ENCODE results near the gene TRIM34.
"Not testable (repeated sequence)": the region's sequence is repeated elsewhere in the genome, so short reads cannot be mapped to it uniquely, and the experiment has no call there.

The TRIM34 gene

GRCh38 chr11:5682890-5683441 lies 58.2 kb downstream of the TRIM34 start:
- H2AFZ ChIP-seq (ENCODE audit: low read depth, low read length); H3K27me3 ChIP-seq (ENCODE audit: insufficient read depth, low read length); H3K4me3 ChIP-seq (ENCODE audit: low read length); H3K4me1 ChIP-seq (ENCODE audit: insufficient read depth, low read length): not testable (repeated sequence)
- H3K9me3 ChIP-seq (ENCODE audit: low read length) = peaks cover 19% of the 10 kb centered on the region
- peaks cover 26% of the 10 kb centered on the region for H3K36me3 ChIP-seq (ENCODE audit: insufficient read depth, low read length)

GRCh38 chr11:5683620-5684019 lies 58.8 kb downstream of the TRIM34 start:
- not testable (repeated sequence) for H3K4me1 ChIP-seq (ENCODE audit: insufficient read depth, low read length); H3K27me3 ChIP-seq (ENCODE audit: insufficient read depth, low read length); H2AFZ ChIP-seq (ENCODE audit: low read depth, low read length)
- H3K36me3 ChIP-seq (ENCODE audit: insufficient read depth, low read length) = peaks cover 19% of the 10 kb centered on the region
- H3K9me3 ChIP-seq (ENCODE audit: low read length) = peaks cover 13% of the 10 kb centered on the region
- peak overlapping the region; percentile 13 for H3K4me3 ChIP-seq (ENCODE audit: low read length)

GRCh38 chr11:5684036-5684645 lies 59.3 kb downstream of the TRIM34 start:
- peaks cover 8% of the 10 kb centered on the region for H3K9me3 ChIP-seq (ENCODE audit: low read length)
- peaks cover 5% of the 10 kb centered on the region for H3K4me1 ChIP-seq (ENCODE audit: insufficient read depth, low read length)
- peak overlapping the region; percentile 89 for H2AFZ ChIP-seq (ENCODE audit: low read depth, low read length)
- H3K36me3 ChIP-seq (ENCODE audit: insufficient read depth, low read length) = peaks cover 14% of the 10 kb centered on the region
- H3K4me3 ChIP-seq (ENCODE audit: low read length) = peak overlapping the region; percentile 75
- no peaks in the 10 kb centered on the region for H3K27me3 ChIP-seq (ENCODE audit: insufficient read depth, low read length)

- Histone ChIP-seq H3K4me1 (ENCODE audit: insufficient read depth, low read length) (peaks cover 8% of the 10 kb centered on the region), H3K27me3 (ENCODE audit: insufficient read depth, low read length) (no peaks in the 10 kb centered on the region), H3K36me3 (ENCODE audit: insufficient read depth, low read length) (peaks cover 8% of the 10 kb centered on the region), H3K4me3 (ENCODE audit: low read length) (peak within 1 kb of the TSS; percentile 75), H3K9me3 (ENCODE audit: low read length) (peaks cover 5% of the 10 kb centered on the region), H2AFZ (ENCODE audit: low read depth, low read length) (peak within 1 kb of the TSS; percentile 89)
Measured at GRCh38 chr11:5684646-5685362, 60.0 kb downstream of the TRIM34 start, which contains the start of gene TRIM5. Gene TRIM5 (minus strand): TSS chr11:5685074. CDS start chr11:5680177, 4,897 bp downstream.

- peaks cover 18% of the 10 kb centered on the region for H3K4me1 ChIP-seq (ENCODE audit: insufficient read depth, low read length)
- H2AFZ ChIP-seq (ENCODE audit: low read depth, low read length) = no peak overlapping the region
- H3K36me3 ChIP-seq (ENCODE audit: insufficient read depth, low read length) = no peaks in the 10 kb centered on the region
- no peaks in the 10 kb centered on the region for H3K27me3 ChIP-seq (ENCODE audit: insufficient read depth, low read length)
- H3K9me3 ChIP-seq (ENCODE audit: low read length) = no peaks in the 10 kb centered on the region
- no peak overlapping the region for H3K4me3 ChIP-seq (ENCODE audit: low read length)
Measured at GRCh38 chr11:5686426-5686825, 61.6 kb downstream of the TRIM34 start.

GRCh38 chr11:5688482-5688881 lies 63.7 kb downstream of the TRIM34 start:
- Histone ChIP-seq H3K9me3 (ENCODE audit: low read length) (no peaks in the 10 kb centered on the region), H2AFZ (ENCODE audit: low read depth, low read length) (no peak overlapping the region), H3K4me3 (ENCODE audit: low read length) (no peak overlapping the region), H3K27me3 (ENCODE audit: insufficient read depth, low read length) (no peaks in the 10 kb centered on the region), H3K36me3 (ENCODE audit: insufficient read depth, low read length) (no peaks in the 10 kb centered on the region), H3K4me1 (ENCODE audit: insufficient read depth, low read length) (peaks cover 18% of the 10 kb centered on the region)

GRCh38 chr11:5689551-5689983 lies 64.8 kb downstream of the TRIM34 start, which contains the start of gene TRIM22:
Gene TRIM22 (plus strand): TSS chr11:5689790. CDS start chr11:5696233, 6,443 bp downstream.
- H3K4me1 ChIP-seq (ENCODE audit: insufficient read depth, low read length) = peaks cover 14% of the 10 kb centered on the region
- H3K36me3 ChIP-seq (ENCODE audit: insufficient read depth, low read length) = no peaks in the 10 kb centered on the region
- H3K27me3 ChIP-seq (ENCODE audit: insufficient read depth, low read length) = no peaks in the 10 kb centered on the region
- peak within 1 kb of the TSS; percentile 92 for H2AFZ ChIP-seq (ENCODE audit: low read depth, low read length)
- H3K9me3 ChIP-seq (ENCODE audit: low read length) = no peaks in the 10 kb centered on the region
- H3K4me3 ChIP-seq (ENCODE audit: low read length) = peak within 1 kb of the TSS; percentile 39

GRCh38 chr11:5690216-5690615 lies 65.4 kb downstream of the TRIM34 start:
- no peaks in the 10 kb centered on the region for H3K27me3 ChIP-seq (ENCODE audit: insufficient read depth, low read length)
- peak overlapping the region; percentile 92 for H2AFZ ChIP-seq (ENCODE audit: low read depth, low read length)
- no peaks in the 10 kb centered on the region for H3K9me3 ChIP-seq (ENCODE audit: low read length)
- no peaks in the 10 kb centered on the region for H3K36me3 ChIP-seq (ENCODE audit: insufficient read depth, low read length)
- peak overlapping the region; percentile 39 for H3K4me3 ChIP-seq (ENCODE audit: low read length)
- H3K4me1 ChIP-seq (ENCODE audit: insufficient read depth, low read length) = peaks cover 14% of the 10 kb centered on the region

GRCh38 chr11:5690736-5691135 lies 65.9 kb downstream of the TRIM34 start:
- Histone ChIP-seq H3K36me3 (ENCODE audit: insufficient read depth, low read length) (no peaks in the 10 kb centered on the region), H3K9me3 (ENCODE audit: low read length) (no peaks in the 10 kb centered on the region), H3K4me3 (ENCODE audit: low read length) (peak overlapping the region; percentile 39), H3K4me1 (ENCODE audit: insufficient read depth, low read length) (peaks cover 14% of the 10 kb centered on the region), H2AFZ (ENCODE audit: low read depth, low read length) (no peak overlapping the region), H3K27me3 (ENCODE audit: insufficient read depth, low read length) (no peaks in the 10 kb centered on the region)

- not testable (repeated sequence) for H3K9me3 ChIP-seq (ENCODE audit: low read length); H3K36me3 ChIP-seq (ENCODE audit: insufficient read depth, low read length); H3K4me3 ChIP-seq (ENCODE audit: low read length); H3K27me3 ChIP-seq (ENCODE audit: insufficient read depth, low read length); H2AFZ ChIP-seq (ENCODE audit: low read depth, low read length)
- H3K4me1 ChIP-seq (ENCODE audit: insufficient read depth, low read length) = peaks cover 14% of the 10 kb centered on the region
Measured at GRCh38 chr11:5691238-5691963, 66.6 kb downstream of the TRIM34 start.

GRCh38 chr11:5691964-5692361 lies 67.2 kb downstream of the TRIM34 start:
- H2AFZ ChIP-seq (ENCODE audit: low read depth, low read length) = no peak overlapping the region
- no peaks in the 10 kb centered on the region for H3K36me3 ChIP-seq (ENCODE audit: insufficient read depth, low read length)
- H3K4me3 ChIP-seq (ENCODE audit: low read length) = no peak overlapping the region
- H3K9me3 ChIP-seq (ENCODE audit: low read length) = no peaks in the 10 kb centered on the region
- peaks cover 14% of the 10 kb centered on the region for H3K4me1 ChIP-seq (ENCODE audit: insufficient read depth, low read length)
- H3K27me3 ChIP-seq (ENCODE audit: insufficient read depth, low read length) = no peaks in the 10 kb centered on the region

Data from neuron (in vitro differentiated cells).